ENCODE data around the gene NBAS. TPM values are rescaled to one million over a fixed set of nuclear protein-coding genes. Genes with fewer than 3 reads are reported as not detected.

Gene NBAS
- total and polyA plus RNA-seq, 2 of the 4 experiments (the other 2 are of a cell fraction) = 22.3 to 105 TPM

- no peaks in the 10 kb centered on the region for H3K4me1 ChIP-seq (ENCODE audit: control insufficient read depth, insufficient read depth, low read length)
- H2BK15ac ChIP-seq (ENCODE audit: low read depth, low read length) = no peak overlapping the region
- no peak overlapping the region for H4K8ac ChIP-seq (ENCODE audit: low read depth in 2 of 2, low read length in 2 of 2)
- H3K56ac ChIP-seq (ENCODE audit: extremely low read depth, insufficient read depth, low read length) = no peak overlapping the region
- no peak overlapping the region for H3K9ac ChIP-seq (ENCODE audit: low read depth, low read length)
- 100% methylated on average over 1 of the region's 12 CpGs; no CpG with 5 or more reads in 1 of the 2 experiments for WGBS, 2 experiments (ENCODE audit: extremely low coverage in 2 of 2, insufficient read length in 1 of 2)
- no peaks in the 10 kb centered on the region for H3K36me3 ChIP-seq (ENCODE audit: control insufficient read depth, insufficient read depth, low read length)
- H2BK120ac ChIP-seq (ENCODE audit: low read depth, low read length) = no peak overlapping the region
- no peak overlapping the region for H2AK9ac ChIP-seq (replicated peaks; ENCODE audit: low read depth, low read length, poor library complexity)
- no peak overlapping the region for H3K4me2 ChIP-seq (ENCODE audit: low read depth, low read length)
- ChIA-PET CTCF (no interaction called here), POLR2A (ENCODE audit: unreplicated experiment) (interaction anchor here (0.6 kb wide), 1 partner anchor 489 kb away, joined by 4 read pairs; no protein-coding TSS in a partner anchor)
- H3K18ac ChIP-seq (ENCODE audit: low read depth, low read length) = no peak overlapping the region
- H3K14ac ChIP-seq (replicated peaks; ENCODE audit: low read depth, low read length) = no peak overlapping the region
- ATAC-seq (ENCODE audit: low read depth) (no peak), DNase-seq (no peak)
- no TSS peak for BruUV-seq (replicated peaks)
- no peak overlapping the region for H2BK5ac ChIP-seq (ENCODE audit: low read depth, low read length, poor library complexity, severe bottlenecking)
- no peak overlapping the region for H3K4me3 ChIP-seq (ENCODE audit: insufficient read depth, low read depth, low read length)
- no peak overlapping the region for H2AFZ ChIP-seq (replicated peaks; ENCODE audit: low read length, poor library complexity)
- H3K9me1 ChIP-seq (ENCODE audit: insufficient read depth, low read length) = no peaks in the 10 kb centered on the region
- H3K79me1 ChIP-seq (ENCODE audit: low read depth in 1 of 2, low read length in 2 of 2) = no peaks in the 10 kb centered on the region
- no peak overlapping the region for H2BK20ac ChIP-seq (ENCODE audit: low read depth, low read length)
- intact Hi-C loops (cut with micrococcal nuclease) = loop anchor here (10.0 kb wide), 2 partner anchors 394 to 524 kb away; no protein-coding TSS in a partner anchor
- no peak overlapping the region for H4K91ac ChIP-seq (ENCODE audit: insufficient read depth, low read depth, low read length)
- dilution Hi-C loops (cut with HindIII; ENCODE audit: low sequenced_read_pairs, unreplicated experiment) = no loop called here
- H3K27me3 ChIP-seq (ENCODE audit: control insufficient read depth, insufficient read depth, low read length) = no peaks in the 10 kb centered on the region
- in situ Hi-C loops (cut with MboI; ENCODE audit: low sequenced_read_pairs) = no loop called here
- no peak overlapping the region for H3K4ac ChIP-seq (ENCODE audit: low read depth, low read length)
- TF ChIP-seq RCOR1 (IDR thresholded peaks at IDR 0.05; ENCODE audit: insufficient replicate concordance, low read length) = no peak
- no peak for TF ChIP-seq RAD21 (IDR thresholded peaks at IDR 0.05; ENCODE audit: low read length)
- no peak for TF ChIP-seq NFE2L2 (IDR thresholded peaks at IDR 0.05; ENCODE audit: low read depth, low read length)
- TF ChIP-seq ELK1 (IDR thresholded peaks at IDR 0.05; ENCODE audit: borderline replicate concordance, low read depth, low read length) = no peak
- TF ChIP-seq POLR2A (IDR thresholded peaks at IDR 0.05; ENCODE audit: low read depth, low read length) = no peak
- no peak for TF ChIP-seq MXI1 (IDR thresholded peaks at IDR 0.05; ENCODE audit: borderline replicate concordance, low read depth, low read length)
- TF ChIP-seq FOS (IDR thresholded peaks at IDR 0.05; ENCODE audit: low read depth, low read length) = no peak
- no peak for TF ChIP-seq MAZ (IDR thresholded peaks at IDR 0.05; ENCODE audit: borderline replicate concordance, low read depth, low read length)
- TF ChIP-seq USF2 (IDR thresholded peaks at IDR 0.05; ENCODE audit: low read depth, low read length) = no peak
- no peak for TF ChIP-seq CHD1 (IDR thresholded peaks at IDR 0.05; ENCODE audit: low read depth, low read length)
- no peak for TF ChIP-seq BHLHE40 (IDR thresholded peaks at IDR 0.05; ENCODE audit: low read depth, low read length)
- no peak for TF ChIP-seq MAFK (IDR thresholded peaks at IDR 0.05; ENCODE audit: low read depth, low read length)
- no peak for TF ChIP-seq RFX5 (IDR thresholded peaks at IDR 0.05; ENCODE audit: low read depth, low read length)
- TF ChIP-seq CTCF (conservative IDR thresholded peaks at IDR 0.05; ENCODE audit: low read depth, low read length) = no peak
- no peak for TF ChIP-seq CEBPB (IDR thresholded peaks at IDR 0.05; ENCODE audit: low read depth, low read length)
- TF ChIP-seq SMC3 (IDR thresholded peaks at IDR 0.05; ENCODE audit: low read depth, low read length) = no peak
- no peak overlapping the region for H3K23ac ChIP-seq (ENCODE audit: low read depth, low read length)
- no peak overlapping the region for H3K27ac ChIP-seq (ENCODE audit: insufficient read depth, low read length)
- H2AK5ac ChIP-seq (ENCODE audit: low read depth, low read length) = no peak overlapping the region
- H3K9me3 ChIP-seq (ENCODE audit: control insufficient read depth, insufficient read depth, low read length) = no peaks in the 10 kb centered on the region
- H4K5ac ChIP-seq (ENCODE audit: low read depth, low read length) = no peak overlapping the region
- no peaks in the 10 kb centered on the region for H4K20me1 ChIP-seq (ENCODE audit: insufficient read depth, low read length)
These were observed 7.7 kb upstream of the NBAS start for GRCh38 chr2:15568874-15569273.

Measured in IMR-90 (cell line).